ENCODE results near the gene IGSF22. TPM values are rescaled to one million over a fixed set of nuclear protein-coding genes. Genes with fewer than 3 reads are reported as not detected.

The IGSF22 gene
- total RNA-seq, 1 donor from 2014 or later: 1.2 TPM

GRCh38 chr11:18729426-18729825 is 3.4 kb upstream of the IGSF22 start:
- Histone ChIP-seq H3K4me1 (no peaks in the 10 kb centered on the region), H3K27ac (no peak overlapping the region), H3K9me3 (no peaks in the 10 kb centered on the region), H3K27me3 (no peaks in the 10 kb centered on the region), H3K36me3 (no peaks in the 10 kb centered on the region), H3K4me3 (no peak overlapping the region)
- ATAC-seq (no peak), DNase-seq (no peak)
- intact Hi-C loops (cut with DNase I): no loop called here
- no peak for TF ChIP-seq CTCF (IDR thresholded peaks at IDR 0.05)

- intact Hi-C loops (cut with DNase I): no loop called here
- ATAC-seq (no peak), DNase-seq (no peak)
- Histone ChIP-seq H3K9me3 (no peaks in the 10 kb centered on the region), H3K27me3 (no peaks in the 10 kb centered on the region), H3K4me1 (no peaks in the 10 kb centered on the region), H3K4me3 (no peak overlapping the region), H3K27ac (no peak overlapping the region), H3K36me3 (no peaks in the 10 kb centered on the region)
- TF ChIP-seq CTCF (IDR thresholded peaks at IDR 0.05): no peak
Observed at GRCh38 chr11:18728658-18729057, 2.7 kb upstream of the IGSF22 start.

GRCh38 chr11:18727479-18728236 is 1.7 kb upstream of the IGSF22 start:
- no peaks in the 10 kb centered on the region for H3K36me3 ChIP-seq
- no peaks in the 10 kb centered on the region for H3K9me3 ChIP-seq
- TF ChIP-seq CTCF (IDR thresholded peaks at IDR 0.05): peak; percentile 78
- H3K4me1 ChIP-seq: no peaks in the 10 kb centered on the region
- DNase-seq (no peak), ATAC-seq (peak; percentile 56)
- no peaks in the 10 kb centered on the region for H3K27me3 ChIP-seq
- intact Hi-C loops (cut with DNase I): no loop called here
- H3K27ac ChIP-seq: no peak overlapping the region
- H3K4me3 ChIP-seq: no peak overlapping the region

- H3K9me3 ChIP-seq: no peaks in the 10 kb centered on the region
- H3K27ac ChIP-seq: no peak overlapping the region
- peaks cover 13% of the 10 kb centered on the region for H3K4me1 ChIP-seq
- intact Hi-C loops (cut with DNase I): no loop called here
- DNase-seq: no peak
- H3K27me3 ChIP-seq: no peaks in the 10 kb centered on the region
- H3K36me3 ChIP-seq: no peaks in the 10 kb centered on the region
- H3K4me3 ChIP-seq: no peak overlapping the region
- no peak for TF ChIP-seq CTCF (IDR thresholded peaks at IDR 0.05)
- no peak for ATAC-seq
Observed at GRCh38 chr11:18723991-18724390, 2.0 kb downstream of the IGSF22 start.

GRCh38 chr11:18722293-18722637 is 3.7 kb downstream of the IGSF22 start:
- no peak overlapping the region for H3K27ac ChIP-seq
- TF ChIP-seq CTCF (IDR thresholded peaks at IDR 0.05): peak; percentile 13
- peak overlapping the region; percentile 61 for H3K4me3 ChIP-seq
- H3K9me3 ChIP-seq: no peaks in the 10 kb centered on the region
- ATAC-seq (no peak), DNase-seq (no peak)
- H3K4me1 ChIP-seq: peaks cover 13% of the 10 kb centered on the region
- intact Hi-C loops (cut with DNase I): no loop called here
- no peaks in the 10 kb centered on the region for H3K36me3 ChIP-seq
- H3K27me3 ChIP-seq: no peaks in the 10 kb centered on the region

Measured in upper lobe of right lung (tissue), 1 donor.